MCF 10A (cell line): ENCODE data around the gene DAB2. TPM values are rescaled to one million over a fixed set of nuclear protein-coding genes. Genes with fewer than 3 reads are reported as not detected.
A peak's percentile ranks its signal among the peaks of the same experiment; 100 is the strongest.

ENCODE experiments used
- BruUV-seq: library from RNA; stranded (reverse); fragments of 400-500 nt; replicated peaks from 2 replicates; lab custom pipeline; 2021; lab: Mats Ljungman, UMichigan
- CTCF ChIA-PET: fragments of 300-600 bp; sonication (Branson Sonifier 250); formaldehyde crosslinking; extraction: SDS; loops from one replicate; lab custom pipeline; 2021; ENCODE audit warnings: antibody characterized with exemption, inconsistent platforms; lab: Yijun Ruan, JAX
- POLR2A ChIA-PET: fragments of 300-600, 350-650 bp; sonication (Branson Sonifier 250); formaldehyde crosslinking; extraction: SDS; loops from one replicate; lab custom pipeline; 2020; ENCODE audit warnings: antibody characterized with exemption, inconsistent platforms; lab: Yijun Ruan, JAX
- DNase-seq: peaks from one replicate; pipeline ENCODE4 v3.0.0-alpha.2; 2018; ENCODE audit not compliant: unreplicated experiment
- H3K27ac Mint-ChIP-seq: one replicate; pipeline ENCODE4 v1.8.0; 2022; ENCODE audit warnings: mild to moderate bottlenecking, low read depth, mixed read lengths; ENCODE audit not compliant: unreplicated experiment
- H3K27me3 Mint-ChIP-seq: one replicate; pipeline ENCODE4 v1.8.0; 2022; ENCODE audit warnings: mixed read lengths; ENCODE audit not compliant: insufficient read depth, unreplicated experiment
- H3K36me3 Mint-ChIP-seq: one replicate; pipeline ENCODE4 v1.8.0; 2022; ENCODE audit warnings: mild to moderate bottlenecking, moderate library complexity, mixed read lengths; ENCODE audit not compliant: insufficient read depth, unreplicated experiment
- H3K4me1 Mint-ChIP-seq: one replicate; pipeline ENCODE4 v1.8.0; 2022; ENCODE audit warnings: mixed read lengths; ENCODE audit not compliant: insufficient read depth, unreplicated experiment
- H3K4me3 Mint-ChIP-seq: one replicate; pipeline ENCODE4 v1.8.0; 2022; ENCODE audit warnings: mild to moderate bottlenecking, moderate library complexity, mixed read lengths; ENCODE audit not compliant: unreplicated experiment
- H3K9me3 Mint-ChIP-seq: one replicate; pipeline ENCODE4 v1.8.0; 2022; ENCODE audit warnings: mixed read lengths; ENCODE audit not compliant: unreplicated experiment
- intact Hi-C: fragments of 100-400 bp; cut with micrococcal nuclease; formaldehyde crosslinking; loops from 2 replicates; pipeline ENCODE4 v1.14.1; 2022
- total RNA-seq: library from RNA; stranded (reverse); gene quantifications from 2 replicates; pipeline ENCODE4 v1.2.3, GENCODE V29; 2022
- TF ChIP-seq, protein P1 (sequence below): fragments of 200-600 bp; IDR thresholded peaks from one replicate; pipeline ENCODE4 v1.8.0; 2022; ENCODE audit warnings: antibody characterized with exemption, mild to moderate bottlenecking; ENCODE audit not compliant: unreplicated experiment

The DAB2 gene
- total RNA-seq, 1 experiment from 2014 or later = 0.68 TPM

DNA sequence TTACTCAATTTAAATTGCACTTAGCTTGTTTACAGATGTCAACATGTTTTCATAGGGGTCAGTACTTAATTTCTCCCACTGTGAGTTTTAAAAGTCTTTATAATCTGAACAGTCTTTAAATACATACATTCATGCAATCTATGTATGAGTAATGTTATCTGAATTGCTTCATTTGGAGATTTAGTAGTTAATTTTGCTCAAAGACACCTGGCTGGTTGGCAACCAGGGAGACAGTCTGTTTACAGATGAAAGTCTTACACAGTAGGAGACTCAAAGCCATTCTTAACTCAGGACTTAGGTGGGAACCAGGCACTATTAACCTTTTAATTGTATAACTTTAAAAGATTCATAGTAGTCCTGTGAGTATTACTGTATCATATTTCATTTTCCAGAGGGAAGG, 29.3 kb downstream of the DAB2 start:
- H3K36me3 Mint-ChIP-seq = no peaks in the 10 kb centered on the region
- no peaks in the 10 kb centered on the region for H3K9me3 Mint-ChIP-seq
- peaks cover 23% of the 10 kb centered on the region for H3K4me1 Mint-ChIP-seq
- TF ChIP-seq, protein P1, sequence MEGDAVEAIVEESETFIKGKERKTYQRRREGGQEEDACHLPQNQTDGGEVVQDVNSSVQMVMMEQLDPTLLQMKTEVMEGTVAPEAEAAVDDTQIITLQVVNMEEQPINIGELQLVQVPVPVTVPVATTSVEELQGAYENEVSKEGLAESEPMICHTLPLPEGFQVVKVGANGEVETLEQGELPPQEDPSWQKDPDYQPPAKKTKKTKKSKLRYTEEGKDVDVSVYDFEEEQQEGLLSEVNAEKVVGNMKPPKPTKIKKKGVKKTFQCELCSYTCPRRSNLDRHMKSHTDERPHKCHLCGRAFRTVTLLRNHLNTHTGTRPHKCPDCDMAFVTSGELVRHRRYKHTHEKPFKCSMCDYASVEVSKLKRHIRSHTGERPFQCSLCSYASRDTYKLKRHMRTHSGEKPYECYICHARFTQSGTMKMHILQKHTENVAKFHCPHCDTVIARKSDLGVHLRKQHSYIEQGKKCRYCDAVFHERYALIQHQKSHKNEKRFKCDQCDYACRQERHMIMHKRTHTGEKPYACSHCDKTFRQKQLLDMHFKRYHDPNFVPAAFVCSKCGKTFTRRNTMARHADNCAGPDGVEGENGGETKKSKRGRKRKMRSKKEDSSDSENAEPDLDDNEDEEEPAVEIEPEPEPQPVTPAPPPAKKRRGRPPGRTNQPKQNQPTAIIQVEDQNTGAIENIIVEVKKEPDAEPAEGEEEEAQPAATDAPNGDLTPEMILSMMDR = no peak
- CTCF ChIA-PET = interaction anchor here (0.7 to 5.3 kb wide), 4 partner anchors 16 to 310 kb away, joined by 3 to 33 read pairs (median 12); no protein-coding TSS in a partner anchor
- peak; percentile 17 for DNase-seq
- intact Hi-C loops = no loop called here
- POLR2A ChIA-PET = interaction anchor here (1.0 to 1.2 kb wide), 2 partner anchors 11 to 29 kb away, joined by 3 to 4 read pairs; partner anchors contain the start of gene DAB2
- H3K27me3 Mint-ChIP-seq = no peaks in the 10 kb centered on the region
- BruUV-seq = no TSS peak
- H3K27ac Mint-ChIP-seq = peak overlapping the region; percentile 41
- H3K4me3 Mint-ChIP-seq = no peak overlapping the region

DNA sequence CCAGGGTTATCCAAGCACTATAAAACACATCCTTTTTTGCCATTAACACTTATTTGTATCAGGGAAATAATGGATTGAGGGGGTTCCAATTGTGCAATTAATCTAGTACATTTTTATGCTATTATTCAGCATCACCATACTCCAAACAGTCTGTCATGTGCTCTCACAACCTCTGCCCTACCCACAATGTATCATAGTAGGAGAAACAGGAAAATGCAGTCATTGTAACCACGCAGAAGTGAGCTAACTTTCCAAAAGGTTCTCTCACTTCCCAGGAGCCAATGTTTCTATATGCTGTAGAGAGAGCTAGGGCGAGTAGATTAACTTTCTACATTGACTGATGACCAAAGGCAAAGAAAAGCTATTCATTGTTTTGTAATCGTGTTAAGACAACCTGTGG, 29.8 kb downstream of the DAB2 start:
- peak; percentile 40 for DNase-seq
- Mint-ChIP-seq H3K27me3 (no peaks in the 10 kb centered on the region), H3K36me3 (no peaks in the 10 kb centered on the region), H3K9me3 (no peaks in the 10 kb centered on the region), H3K4me1 (peaks cover 23% of the 10 kb centered on the region), H3K27ac (peak overlapping the region; percentile 41), H3K4me3 (no peak overlapping the region)
- intact Hi-C loops = no loop called here
- no TSS peak for BruUV-seq
- CTCF ChIA-PET = interaction anchor here (0.7 to 5.3 kb wide), 3 partner anchors 15 to 311 kb away, joined by 3 to 33 read pairs (median 5); no protein-coding TSS in a partner anchor
- TF ChIP-seq, protein P1 = no peak
- POLR2A ChIA-PET = interaction anchor here (1.0 to 1.3 kb wide), 3 partner anchors 10 to 30 kb away, joined by 3 to 4 read pairs (median 4); partner anchors contain the start of gene DAB2

DNA sequence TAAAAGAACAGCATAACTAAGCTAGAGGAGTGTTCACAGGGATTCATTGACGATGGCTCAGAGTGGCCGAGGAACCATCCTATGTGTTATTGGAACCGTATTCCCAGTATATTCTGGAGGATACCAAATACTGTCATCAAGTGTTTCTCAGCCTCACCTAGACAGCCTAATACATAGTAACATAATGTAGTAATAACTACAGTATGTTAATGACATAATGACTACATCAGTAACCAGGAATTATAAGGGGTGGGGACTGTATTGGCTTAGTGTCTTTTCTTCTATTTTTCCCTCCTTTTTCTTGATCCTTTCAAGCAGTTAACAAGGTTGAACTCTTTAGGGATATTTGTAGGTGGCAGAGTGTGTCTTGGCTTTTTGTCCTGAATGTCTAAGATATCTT, 33.8 kb downstream of the DAB2 start:
- ChIA-PET CTCF (no interaction called here), POLR2A (no interaction called here)
- no peak overlapping the region for H3K27ac Mint-ChIP-seq
- no peaks in the 10 kb centered on the region for H3K27me3 Mint-ChIP-seq
- no peak overlapping the region for H3K4me3 Mint-ChIP-seq
- no peaks in the 10 kb centered on the region for H3K9me3 Mint-ChIP-seq
- intact Hi-C loops = no loop called here
- peaks cover 10% of the 10 kb centered on the region for H3K4me1 Mint-ChIP-seq
- H3K36me3 Mint-ChIP-seq = no peaks in the 10 kb centered on the region
- no TSS peak for BruUV-seq
- TF ChIP-seq, protein P1 = no peak
- DNase-seq = no peak

DNA sequence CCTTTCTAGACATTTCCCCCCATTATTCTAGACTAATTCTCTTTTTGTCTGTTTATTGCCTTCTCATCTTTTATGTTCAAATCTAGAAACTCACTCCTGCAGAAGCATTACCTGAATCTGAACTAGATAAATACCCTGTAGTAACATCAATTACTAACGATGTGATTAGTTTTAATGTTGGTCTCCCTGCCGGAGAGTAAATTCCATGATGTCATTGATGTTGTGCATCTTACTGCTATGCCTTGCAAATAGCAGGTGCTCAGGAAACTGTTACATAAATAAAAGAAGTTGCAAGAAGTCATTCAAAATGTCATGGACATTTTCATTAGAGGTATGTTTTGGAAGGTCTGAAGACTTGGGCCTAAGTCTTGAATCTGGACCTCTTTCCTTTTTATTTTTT, 37.5 kb downstream of the DAB2 start:
- BruUV-seq = no TSS peak
- H3K4me3 Mint-ChIP-seq = no peak overlapping the region
- intact Hi-C loops = no loop called here
- ChIA-PET CTCF (no interaction called here), POLR2A (no interaction called here)
- no peak overlapping the region for H3K27ac Mint-ChIP-seq
- H3K4me1 Mint-ChIP-seq = no peaks in the 10 kb centered on the region
- DNase-seq = no peak
- no peaks in the 10 kb centered on the region for H3K36me3 Mint-ChIP-seq
- no peaks in the 10 kb centered on the region for H3K9me3 Mint-ChIP-seq
- TF ChIP-seq, protein P1 = no peak
- H3K27me3 Mint-ChIP-seq = no peaks in the 10 kb centered on the region
